ENCODE data around the gene CDC42.

The CDC42 gene

GRCh38 chr1:22053017-22053860, 730 bp downstream of the CDC42 start:
- peaks cover 36% of the 10 kb centered on the region for H3K4me1 ChIP-seq (ENCODE audit: control insufficient read depth, insufficient read depth, low read length, unreplicated experiment)
- peak overlapping the region; percentile 80 for H3K27ac ChIP-seq (ENCODE audit: low read depth, low read length)
- H3K4me3 ChIP-seq (ENCODE audit: low read depth, low read length), result peak overlapping the region; percentile 96
- no peaks in the 10 kb centered on the region for H3K27me3 ChIP-seq (ENCODE audit: insufficient read depth, low read length)
- H3K79me2 ChIP-seq (ENCODE audit: control insufficient read depth, insufficient read depth, low read length, unreplicated experiment), result peaks cover 48% of the 10 kb centered on the region
- H3K36me3 ChIP-seq (ENCODE audit: insufficient read depth, low read length), result peaks cover 11% of the 10 kb centered on the region; the same call in 1 of the 2 replicates
- H2AFZ ChIP-seq (ENCODE audit: low read length, unreplicated experiment), result peak overlapping the region; percentile 10

- peak overlapping the region; percentile 80 for H3K27ac ChIP-seq (ENCODE audit: low read depth, low read length)
- peaks cover 11% of the 10 kb centered on the region; the same call in 1 of the 2 replicates for H3K36me3 ChIP-seq (ENCODE audit: insufficient read depth, low read length)
- peak overlapping the region; percentile 96 for H3K4me3 ChIP-seq (ENCODE audit: low read depth, low read length)
- H3K4me1 ChIP-seq (ENCODE audit: control insufficient read depth, insufficient read depth, low read length, unreplicated experiment), result peaks cover 30% of the 10 kb centered on the region
- H3K27me3 ChIP-seq (ENCODE audit: insufficient read depth, low read length), result no peaks in the 10 kb centered on the region
- H2AFZ ChIP-seq (ENCODE audit: low read length, unreplicated experiment), result no peak overlapping the region
- peaks cover 57% of the 10 kb centered on the region for H3K79me2 ChIP-seq (ENCODE audit: control insufficient read depth, insufficient read depth, low read length, unreplicated experiment)
Measured at GRCh38 chr1:22053861-22054770, 1.6 kb downstream of the CDC42 start.

DNA sequence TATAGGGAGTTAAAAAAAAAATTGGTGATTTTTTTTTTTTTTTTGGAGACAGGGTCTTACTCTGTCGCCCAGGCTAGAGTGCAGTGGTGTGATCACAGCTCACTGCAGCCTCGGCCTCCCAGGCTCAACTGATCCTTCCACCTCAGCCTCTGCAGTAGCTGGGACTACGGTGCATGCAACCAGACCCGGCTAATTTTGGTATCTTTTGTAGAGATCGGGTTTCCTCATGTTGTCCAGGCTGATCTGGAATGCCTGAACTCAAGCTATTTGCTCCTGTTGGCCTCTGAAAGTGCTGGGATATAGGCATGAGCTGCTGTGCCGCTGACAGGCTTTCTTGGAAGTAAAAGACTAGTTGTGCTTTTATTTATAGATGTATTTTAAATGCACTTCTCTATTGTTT, 3.0 kb downstream of the CDC42 start:
- Histone ChIP-seq H3K79me2 (ENCODE audit: control insufficient read depth, insufficient read depth, low read length, unreplicated experiment) (peaks cover 70% of the 10 kb centered on the region), H3K4me1 (ENCODE audit: control insufficient read depth, insufficient read depth, low read length, unreplicated experiment) (peaks cover 30% of the 10 kb centered on the region), H2AFZ (ENCODE audit: low read length, unreplicated experiment) (no peak overlapping the region), H3K4me3 (ENCODE audit: low read depth, low read length) (peak overlapping the region; percentile 36), H3K36me3 (ENCODE audit: insufficient read depth, low read length) (peaks cover 11% of the 10 kb centered on the region; the same call in 1 of the 2 replicates), H3K27ac (ENCODE audit: low read depth, low read length) (no peak overlapping the region), H3K27me3 (ENCODE audit: insufficient read depth, low read length) (no peaks in the 10 kb centered on the region)

GRCh38 chr1:22056043-22056442, 3.5 kb downstream of the CDC42 start:
- H2AFZ ChIP-seq (ENCODE audit: low read length, unreplicated experiment), result no peak overlapping the region
- peaks cover 11% of the 10 kb centered on the region; the same call in 1 of the 2 replicates for H3K36me3 ChIP-seq (ENCODE audit: insufficient read depth, low read length)
- H3K27ac ChIP-seq (ENCODE audit: low read depth, low read length), result no peak overlapping the region
- H3K4me3 ChIP-seq (ENCODE audit: low read depth, low read length), result no peak overlapping the region
- H3K27me3 ChIP-seq (ENCODE audit: insufficient read depth, low read length), result no peaks in the 10 kb centered on the region
- H3K4me1 ChIP-seq (ENCODE audit: control insufficient read depth, insufficient read depth, low read length, unreplicated experiment), result peaks cover 30% of the 10 kb centered on the region
- peaks cover 76% of the 10 kb centered on the region for H3K79me2 ChIP-seq (ENCODE audit: control insufficient read depth, insufficient read depth, low read length, unreplicated experiment)

GRCh38 chr1:22056936-22057335, 4.4 kb downstream of the CDC42 start:
- peaks cover 11% of the 10 kb centered on the region; the same call in 1 of the 2 replicates for H3K36me3 ChIP-seq (ENCODE audit: insufficient read depth, low read length)
- no peaks in the 10 kb centered on the region for H3K27me3 ChIP-seq (ENCODE audit: insufficient read depth, low read length)
- peaks cover 85% of the 10 kb centered on the region for H3K79me2 ChIP-seq (ENCODE audit: control insufficient read depth, insufficient read depth, low read length, unreplicated experiment)
- 0 out of 2 replicates have a peak overlapping the region, but pooled peaks have one; percentile 46 for H3K4me3 ChIP-seq (ENCODE audit: low read depth, low read length)
- peaks cover 30% of the 10 kb centered on the region for H3K4me1 ChIP-seq (ENCODE audit: control insufficient read depth, insufficient read depth, low read length, unreplicated experiment)
- H2AFZ ChIP-seq (ENCODE audit: low read length, unreplicated experiment), result no peak overlapping the region
- no peak overlapping the region for H3K27ac ChIP-seq (ENCODE audit: low read depth, low read length)

GRCh38 chr1:22057861-22058260, 5.4 kb downstream of the CDC42 start:
- peaks cover 93% of the 10 kb centered on the region for H3K79me2 ChIP-seq (ENCODE audit: control insufficient read depth, insufficient read depth, low read length, unreplicated experiment)
- H3K4me1 ChIP-seq (ENCODE audit: control insufficient read depth, insufficient read depth, low read length, unreplicated experiment), result peaks cover 30% of the 10 kb centered on the region
- H3K27ac ChIP-seq (ENCODE audit: low read depth, low read length), result no peak overlapping the region
- no peak overlapping the region for H3K4me3 ChIP-seq (ENCODE audit: low read depth, low read length)
- H3K27me3 ChIP-seq (ENCODE audit: insufficient read depth, low read length), result no peaks in the 10 kb centered on the region
- H3K36me3 ChIP-seq (ENCODE audit: insufficient read depth, low read length), result peaks cover 11% of the 10 kb centered on the region; the same call in 1 of the 2 replicates
- no peak overlapping the region for H2AFZ ChIP-seq (ENCODE audit: low read length, unreplicated experiment)

DNA sequence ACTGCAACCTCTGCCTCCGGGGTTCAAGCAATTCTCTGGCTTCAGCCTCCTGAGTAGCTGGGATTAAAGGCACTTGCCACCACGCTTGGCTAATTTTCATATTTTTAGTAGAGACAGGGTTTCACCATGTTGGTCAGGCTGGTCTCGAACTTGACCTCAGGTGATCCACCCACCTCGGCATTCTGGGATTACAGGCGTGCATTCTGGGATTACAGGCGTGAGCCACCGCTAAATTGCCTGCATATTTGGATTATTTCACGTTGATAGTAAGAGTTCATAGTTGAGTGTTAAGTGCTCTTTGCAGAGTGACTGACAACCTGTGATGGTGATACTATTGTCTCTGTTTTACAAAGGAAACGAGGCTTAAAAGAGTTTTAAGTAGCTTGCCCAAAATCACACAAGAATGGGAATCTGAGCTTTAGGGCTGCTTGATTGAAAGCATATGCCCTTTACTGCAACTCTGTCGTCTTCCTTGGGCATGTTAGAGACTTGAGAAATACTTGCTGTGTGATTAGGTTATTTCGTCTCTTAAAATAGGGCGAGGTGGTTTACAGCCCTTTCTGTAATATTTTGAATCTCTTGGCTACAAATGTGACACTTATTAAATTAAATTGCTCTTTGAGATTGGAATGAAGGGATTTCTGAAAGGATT, 12.4 kb downstream of the CDC42 start:
- Histone ChIP-seq H2AFZ (ENCODE audit: low read length, unreplicated experiment) (no peak overlapping the region), H3K27ac (ENCODE audit: low read depth, low read length) (no peak overlapping the region), H3K36me3 (ENCODE audit: insufficient read depth, low read length) (peaks cover 25% of the 10 kb centered on the region), H3K79me2 (ENCODE audit: control insufficient read depth, insufficient read depth, low read length, unreplicated experiment) (peaks cover 99% of the 10 kb centered on the region), H3K4me3 (ENCODE audit: low read depth, low read length) (no peak overlapping the region), H3K27me3 (ENCODE audit: insufficient read depth, low read length) (no peaks in the 10 kb centered on the region), H3K4me1 (ENCODE audit: control insufficient read depth, insufficient read depth, low read length, unreplicated experiment) (peaks cover 7% of the 10 kb centered on the region)

DNA sequence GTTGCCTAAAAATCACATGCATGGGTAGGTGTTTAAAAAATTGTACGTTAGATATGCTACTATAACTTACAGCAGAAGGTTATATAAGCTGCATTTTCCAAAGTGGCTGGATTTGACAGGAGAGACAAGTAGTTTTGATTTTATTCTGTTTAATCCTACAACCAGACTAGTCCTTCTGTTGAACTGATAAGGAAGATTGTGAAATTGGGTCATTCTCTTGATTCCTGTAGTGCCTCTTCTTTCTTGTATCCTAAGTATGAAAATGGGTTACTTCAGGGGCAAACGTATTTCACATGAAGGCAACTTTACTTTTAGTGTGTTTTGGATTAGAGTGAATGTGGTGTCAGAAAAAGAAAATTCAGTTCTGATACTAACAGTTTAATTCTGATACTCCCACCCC, 19.0 kb downstream of the CDC42 start:
- Histone ChIP-seq H2AFZ (ENCODE audit: low read length, unreplicated experiment) (no peak overlapping the region), H3K79me2 (ENCODE audit: control insufficient read depth, insufficient read depth, low read length, unreplicated experiment) (peaks cover 98% of the 10 kb centered on the region), H3K4me1 (ENCODE audit: control insufficient read depth, insufficient read depth, low read length, unreplicated experiment) (peaks cover 36% of the 10 kb centered on the region), H3K4me3 (ENCODE audit: low read depth, low read length) (no peak overlapping the region), H3K27ac (ENCODE audit: low read depth, low read length) (no peak overlapping the region), H3K27me3 (ENCODE audit: insufficient read depth, low read length) (no peaks in the 10 kb centered on the region), H3K36me3 (ENCODE audit: insufficient read depth, low read length) (0 out of 2 replicates have a peak, but pooled peaks cover 4% of the 10 kb centered on the region)

GRCh38 chr1:22074803-22075202, 22.3 kb downstream of the CDC42 start:
- no peak overlapping the region for H3K27ac ChIP-seq (ENCODE audit: low read depth, low read length)
- no peak overlapping the region for H2AFZ ChIP-seq (ENCODE audit: low read length, unreplicated experiment)
- peaks cover 4% of the 10 kb centered on the region; the same call in 1 of the 2 replicates for H3K36me3 ChIP-seq (ENCODE audit: insufficient read depth, low read length)
- no peaks in the 10 kb centered on the region for H3K27me3 ChIP-seq (ENCODE audit: insufficient read depth, low read length)
- no peak overlapping the region for H3K4me3 ChIP-seq (ENCODE audit: low read depth, low read length)
- peaks cover 46% of the 10 kb centered on the region for H3K4me1 ChIP-seq (ENCODE audit: control insufficient read depth, insufficient read depth, low read length, unreplicated experiment)
- H3K79me2 ChIP-seq (ENCODE audit: control insufficient read depth, insufficient read depth, low read length, unreplicated experiment), result peaks cover 97% of the 10 kb centered on the region

DNA sequence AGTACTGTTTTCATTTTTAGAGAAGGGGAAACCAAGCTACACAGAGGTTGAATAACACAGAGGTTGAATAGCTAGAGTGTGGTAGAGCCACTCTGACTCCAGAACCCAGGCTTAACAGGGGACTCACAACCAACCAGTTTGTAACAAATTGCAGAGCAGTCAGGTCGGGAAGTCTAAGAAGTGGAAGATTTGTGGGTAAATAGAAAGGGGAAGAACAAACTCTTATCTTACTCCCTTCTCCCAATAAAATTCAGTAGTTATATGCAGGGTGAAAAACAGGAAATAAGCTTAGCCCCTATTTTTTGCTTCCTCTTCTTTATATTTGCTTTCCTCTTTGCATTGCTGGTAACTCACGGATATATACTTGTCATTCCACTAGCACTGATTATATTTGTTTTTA, 23.2 kb downstream of the CDC42 start:
- Histone ChIP-seq H3K27me3 (ENCODE audit: insufficient read depth, low read length) (no peaks in the 10 kb centered on the region), H3K79me2 (ENCODE audit: control insufficient read depth, insufficient read depth, low read length, unreplicated experiment) (peaks cover 96% of the 10 kb centered on the region), H3K4me1 (ENCODE audit: control insufficient read depth, insufficient read depth, low read length, unreplicated experiment) (peaks cover 46% of the 10 kb centered on the region), H3K27ac (ENCODE audit: low read depth, low read length) (no peak overlapping the region), H3K36me3 (ENCODE audit: insufficient read depth, low read length) (peaks cover 9% of the 10 kb centered on the region; the same call in 1 of the 2 replicates), H3K4me3 (ENCODE audit: low read depth, low read length) (no peak overlapping the region), H2AFZ (ENCODE audit: low read length, unreplicated experiment) (no peak overlapping the region)
